ENCODE data around the gene TMC5. TPM values are rescaled to one million over a fixed set of nuclear protein-coding genes. Genes with fewer than 3 reads are reported as not detected.

Gene TMC5
- total RNA-seq, 6 experiments from 2014 or later = 0.06 TPM; not detected in 5

- Mint-ChIP-seq H3K27me3 (ENCODE audit: insufficient read depth) (peaks cover 20% of the 10 kb centered on the region), H3K27ac (no peak overlapping the region), H3K36me3 (ENCODE audit: low read depth) (no peaks in the 10 kb centered on the region)
Measured at GRCh38 chr16:19488213-19488640, 70.5 kb downstream of the TMC5 start.

GRCh38 chr16:19490619-19491018 lies 72.9 kb downstream of the TMC5 start:
- Mint-ChIP-seq H3K27me3 (ENCODE audit: insufficient read depth) (peaks cover 12% of the 10 kb centered on the region), H3K4me3 (no peak overlapping the region), H3K4me1 (ENCODE audit: low read depth) (no peaks in the 10 kb centered on the region), H3K36me3 (ENCODE audit: low read depth) (no peaks in the 10 kb centered on the region), H3K9me3 (no peaks in the 10 kb centered on the region), H3K27ac (no peak overlapping the region)
- TF ChIP-seq CTCF (IDR thresholded peaks at IDR 0.05) = no peak
- no peak for DNase-seq

More at GRCh38 chr16:19488213-19488640, 70.5 kb downstream of the TMC5 start:
- TF ChIP-seq CTCF (IDR thresholded peaks at IDR 0.05) = no peak
- no peak for DNase-seq
- Mint-ChIP-seq H3K4me3 (no peak overlapping the region), H3K9me3 (no peaks in the 10 kb centered on the region), H3K4me1 (ENCODE audit: low read depth) (no peaks in the 10 kb centered on the region)

DNA sequence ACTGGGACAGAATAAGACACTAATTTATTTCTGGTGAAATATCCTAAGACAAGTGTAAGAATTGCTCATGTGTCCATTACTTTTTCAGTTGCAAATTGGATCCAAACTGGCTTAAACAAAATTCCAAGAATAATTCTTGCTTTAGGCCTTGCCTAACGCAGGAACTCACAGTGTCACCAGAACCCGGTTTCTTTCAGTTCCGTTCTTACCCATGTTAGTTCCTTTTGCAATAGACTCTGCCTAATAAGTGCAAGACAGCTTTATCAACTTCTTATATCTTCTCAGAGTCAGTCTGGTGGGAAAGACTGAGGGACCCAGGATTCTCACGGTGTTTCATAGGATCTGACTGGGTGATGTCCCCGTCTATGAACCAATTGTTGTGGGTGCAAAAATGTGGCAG lies 79.5 kb downstream of the TMC5 start:
- Mint-ChIP-seq H3K9me3 (no peaks in the 10 kb centered on the region), H3K4me3 (no peak overlapping the region)
- no peak for TF ChIP-seq CTCF (IDR thresholded peaks at IDR 0.05)

GRCh38 chr16:19499006-19499405 lies 81.3 kb downstream of the TMC5 start:
- peaks cover 14% of the 10 kb centered on the region for H3K36me3 Mint-ChIP-seq (ENCODE audit: low read depth)
- peaks cover 2% of the 10 kb centered on the region for H3K27me3 Mint-ChIP-seq (ENCODE audit: insufficient read depth)
- no peak for DNase-seq
- no peak overlapping the region for H3K27ac Mint-ChIP-seq
- H3K4me1 Mint-ChIP-seq (ENCODE audit: low read depth) = no peaks in the 10 kb centered on the region
- H3K4me3 Mint-ChIP-seq = no peak overlapping the region
- no peak for TF ChIP-seq CTCF (IDR thresholded peaks at IDR 0.05)
- H3K9me3 Mint-ChIP-seq = no peaks in the 10 kb centered on the region

More for the DNA sequence above, 79.5 kb downstream of the TMC5 start:
- H3K27me3 Mint-ChIP-seq (ENCODE audit: insufficient read depth) = peaks cover 2% of the 10 kb centered on the region
- DNase-seq = no peak
- H3K27ac Mint-ChIP-seq = no peak overlapping the region
- no peaks in the 10 kb centered on the region for H3K4me1 Mint-ChIP-seq (ENCODE audit: low read depth)
- H3K36me3 Mint-ChIP-seq (ENCODE audit: low read depth) = peaks cover 8% of the 10 kb centered on the region

- H3K4me3 Mint-ChIP-seq = no peak overlapping the region
- H3K27me3 Mint-ChIP-seq (ENCODE audit: insufficient read depth) = peaks cover 2% of the 10 kb centered on the region; the same call in 1 of the 2 replicates
- TF ChIP-seq CTCF (IDR thresholded peaks at IDR 0.05) = no peak
- DNase-seq = no peak
- H3K4me1 Mint-ChIP-seq (ENCODE audit: low read depth) = no peaks in the 10 kb centered on the region
- H3K27ac Mint-ChIP-seq = no peak overlapping the region
- peaks cover 14% of the 10 kb centered on the region for H3K36me3 Mint-ChIP-seq (ENCODE audit: low read depth)
- no peaks in the 10 kb centered on the region for H3K9me3 Mint-ChIP-seq
Measured at GRCh38 chr16:19499481-19499880, 81.8 kb downstream of the TMC5 start.
